ENCODE results near the gene ATP8B1.

The ATP8B1 gene

DNA sequence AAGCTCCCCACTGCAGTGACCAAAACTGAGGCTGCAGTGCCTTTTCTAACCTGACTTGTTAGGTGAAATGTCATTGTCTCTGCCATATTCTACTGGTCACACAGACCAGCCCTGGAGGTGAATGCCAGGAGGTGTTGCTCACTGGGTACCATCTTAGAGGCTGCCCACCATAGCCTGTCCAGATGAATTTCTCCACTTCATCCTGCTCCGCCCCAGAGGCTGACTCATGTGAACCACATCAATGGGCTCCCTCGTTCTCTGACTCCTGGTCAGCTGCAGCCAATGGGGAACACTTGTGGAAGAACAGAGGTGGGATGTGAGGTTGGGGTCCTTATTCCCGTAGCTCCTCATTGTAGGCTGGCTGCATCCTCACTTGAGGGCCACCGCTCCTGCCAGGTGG, 178.1 kb downstream of the ATP8B1 start:
- H3K27me3 ChIP-seq, result no peaks in the 10 kb centered on the region
- H3K4me2 ChIP-seq, result peak overlapping the region in 3 of 11 experiments; percentile 24 to 28 (median 26); a peak in 3 of 22 replicates
- H4K20me1 ChIP-seq, result peaks cover 0 to 6% (median under 1%) of the 10 kb centered on the region in 11 experiments; a peak in 6 of 22 replicates
- H3K36me3 ChIP-seq, result peaks cover 0 to 6% (median 2%) of the 10 kb centered on the region in 11 experiments; a peak in 16 of 22 replicates
- TF ChIP-seq Cebpa-rat (IDR thresholded peaks at IDR 0.05), result no peak
- peaks cover 15 to 38% (median 26%) of the 10 kb centered on the region in 10 experiments for H3K4me1 ChIP-seq
- peak overlapping the region in 3 of 11 experiments; percentile 97 to 99 (median 98); a peak in 6 of 22 replicates for H3K27ac ChIP-seq
- no peak overlapping the region for H3K9ac ChIP-seq
- no peak overlapping the region for H3K4me3 ChIP-seq
- H3K9me3 ChIP-seq (replicated peaks in 1 of 11), result no peaks in the 10 kb centered on the region

DNA sequence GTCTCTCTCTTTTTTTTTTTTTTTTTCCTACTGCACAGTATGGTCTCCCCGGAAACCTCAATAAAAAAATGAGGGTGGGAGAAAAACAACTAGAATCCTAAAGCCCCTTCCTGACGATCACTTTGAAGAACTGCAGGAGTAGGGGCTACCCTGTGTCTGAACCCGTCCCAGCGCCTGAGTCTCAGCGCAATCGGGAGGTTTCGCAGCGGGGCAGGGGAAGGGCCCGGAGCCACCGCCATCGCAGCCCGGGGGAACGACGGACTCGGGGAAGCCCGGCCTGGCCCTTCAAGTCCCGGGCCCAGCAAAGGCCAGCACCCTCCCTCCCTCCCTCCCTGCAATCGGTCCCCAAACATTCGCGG, 181.9 kb downstream of the ATP8B1 start:
- TF ChIP-seq Cebpa-rat (IDR thresholded peaks at IDR 0.05), result no peak
- peaks cover 15 to 44% (median 38%) of the 10 kb centered on the region in 11 experiments; a peak in 20 of 22 replicates for H4K20me1 ChIP-seq
- H3K36me3 ChIP-seq, result peaks cover 26 to 43% (median 39%) of the 10 kb centered on the region in 11 experiments
- H3K4me2 ChIP-seq, result peak overlapping the region; percentile 73 to 93 (median 82)
- H3K27me3 ChIP-seq, result no peaks in the 10 kb centered on the region
- H3K27ac ChIP-seq, result peak overlapping the region; percentile 89 to 99 (median 95)
- H3K4me3 ChIP-seq, result peak overlapping the region; percentile 73 to 84 (median 79)
- H3K4me1 ChIP-seq, result peaks cover 31 to 49% (median 36%) of the 10 kb centered on the region in 10 experiments
- peak overlapping the region; percentile 87 to 97 (median 93) for H3K9ac ChIP-seq
- H3K9me3 ChIP-seq (replicated peaks in 1 of 11), result no peaks in the 10 kb centered on the region

DNA sequence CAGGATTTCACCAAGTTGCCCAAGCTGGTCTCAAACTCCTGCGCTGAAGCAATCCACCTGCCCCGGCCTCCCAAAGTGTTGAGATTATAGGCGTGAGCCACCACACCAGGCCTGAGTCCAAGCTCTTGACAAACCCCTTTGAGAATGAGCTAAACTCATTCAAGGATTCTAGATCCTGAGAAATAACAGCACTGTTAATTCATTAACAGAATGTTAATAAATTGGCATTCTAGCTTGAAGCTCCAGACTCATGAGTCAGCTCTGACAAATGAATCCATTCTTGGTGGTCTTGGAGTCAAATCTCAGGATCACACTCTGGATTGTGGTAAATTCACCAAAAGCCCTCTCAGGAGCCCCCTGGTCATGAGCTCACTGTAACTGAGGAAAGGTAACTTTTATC, 183.2 kb downstream of the ATP8B1 start:
- Histone ChIP-seq H3K9ac (peak overlapping the region; percentile 46 to 97 (median 91); a peak in 18 of 22 replicates), H3K27me3 (no peaks in the 10 kb centered on the region), H3K9me3 (replicated peaks in 1 of 11) (no peaks in the 10 kb centered on the region), H3K36me3 (peaks cover 39 to 57% (median 52%) of the 10 kb centered on the region in 11 experiments), H4K20me1 (peaks cover 21 to 58% (median 49%) of the 10 kb centered on the region in 11 experiments; a peak in 21 of 22 replicates), H3K4me2 (peak overlapping the region; percentile 73 to 93 (median 82)), H3K4me1 (peaks cover 31 to 45% (median 36%) of the 10 kb centered on the region in 10 experiments), H3K4me3 (peak overlapping the region; percentile 73 to 84 (median 79); a peak in 13 of 20 replicates), H3K27ac (peak overlapping the region in 10 of 11 experiments; percentile 5 to 99 (median 94); a peak in 11 of 22 replicates)
- TF ChIP-seq Cebpa-rat (IDR thresholded peaks at IDR 0.05), result no peak

DNA sequence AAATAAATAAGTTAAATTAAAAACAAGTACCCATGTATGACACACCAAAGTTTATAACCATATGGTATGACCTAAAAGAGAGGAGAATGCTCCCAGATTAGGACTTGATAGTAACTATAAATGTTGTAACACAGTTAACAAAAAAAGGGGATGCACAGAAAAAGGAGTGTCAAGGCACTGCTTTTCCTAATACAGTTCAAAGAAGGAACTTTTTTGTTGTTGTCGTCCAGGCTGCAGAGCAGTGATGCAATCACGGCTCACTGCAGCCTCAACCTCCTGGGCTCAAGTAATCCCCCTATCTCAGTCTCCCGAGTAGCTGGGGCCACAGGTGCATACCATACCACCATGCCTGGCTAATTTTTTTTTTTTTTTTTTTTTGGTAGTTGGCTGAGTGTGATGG, 184.2 kb downstream of the ATP8B1 start:
- H3K36me3 ChIP-seq, result peaks cover 49 to 66% (median 62%) of the 10 kb centered on the region in 11 experiments
- H3K27ac ChIP-seq, result peak overlapping the region in 2 of 11 experiments; percentile 20 to 99; a peak in 2 of 22 replicates
- peak overlapping the region in 3 of 11 experiments; percentile 23 to 91 (median 32); a peak in 3 of 22 replicates for H3K9ac ChIP-seq
- H3K4me1 ChIP-seq, result peaks cover 31 to 41% (median 35%) of the 10 kb centered on the region in 10 experiments
- H3K4me2 ChIP-seq, result peak overlapping the region; percentile 73 to 93 (median 82); a peak in 18 of 22 replicates
- no peaks in the 10 kb centered on the region for H3K9me3 ChIP-seq (replicated peaks in 1 of 11)
- no peaks in the 10 kb centered on the region for H3K27me3 ChIP-seq
- H3K4me3 ChIP-seq, result no peak overlapping the region
- peaks cover 29 to 67% (median 58%) of the 10 kb centered on the region in 11 experiments; a peak in 21 of 22 replicates for H4K20me1 ChIP-seq
- TF ChIP-seq Cebpa-rat (IDR thresholded peaks at IDR 0.05), result peak in 3 of 11 experiments; percentile 11 to 27 (median 16); a peak in 1 of 22 replicates

DNA sequence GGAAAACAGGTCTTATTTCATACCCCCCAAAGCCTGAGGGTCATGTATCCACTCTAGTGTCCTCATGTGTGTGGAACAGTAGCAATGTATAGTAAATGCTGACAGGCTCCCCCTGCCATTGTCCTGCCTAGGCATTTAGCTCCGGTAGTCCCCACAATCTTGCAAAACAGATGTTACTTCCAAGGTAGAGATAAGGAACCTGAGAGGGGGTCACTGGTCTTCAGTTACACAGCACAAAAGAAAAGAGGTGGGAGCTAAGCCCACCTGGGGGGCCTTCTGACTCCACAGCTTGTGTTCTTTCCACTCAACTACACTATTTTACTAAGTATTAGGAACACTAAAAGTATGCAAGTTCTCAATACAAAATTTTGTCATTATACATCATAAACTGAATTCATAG, 199.2 kb downstream of the ATP8B1 start:
- no peaks in the 10 kb centered on the region for H3K9me3 ChIP-seq (replicated peaks in 1 of 11)
- TF ChIP-seq Cebpa-rat (IDR thresholded peaks at IDR 0.05), result no peak
- no peak overlapping the region for H3K4me3 ChIP-seq
- H4K20me1 ChIP-seq, result peaks cover 21 to 69% (median 35%) of the 10 kb centered on the region in 11 experiments; a peak in 21 of 22 replicates
- H3K36me3 ChIP-seq, result peaks cover 99 to 100% (median 100%) of the 10 kb centered on the region in 11 experiments
- H3K27me3 ChIP-seq, result no peaks in the 10 kb centered on the region
- no peak overlapping the region for H3K27ac ChIP-seq
- H3K4me1 ChIP-seq, result no peaks in the 10 kb centered on the region
- H3K9ac ChIP-seq, result no peak overlapping the region
- no peak overlapping the region for H3K4me2 ChIP-seq

All from BLaER1 treated with 17β-estradiol and CSF1 and Interleukin-3, amounts not matched to agents 10 nM and 100 nM (cell line).